ENCODE data around the gene OCA2. TPM values are rescaled to one million over a fixed set of nuclear protein-coding genes. Genes with fewer than 3 reads are reported as not detected.

Gene OCA2
- total and polyA plus RNA-seq, 2 of the 8 experiments (the other 6 are each of a cell fraction or from before 2014, with no cell fraction given): 0.20 TPM

DNA sequence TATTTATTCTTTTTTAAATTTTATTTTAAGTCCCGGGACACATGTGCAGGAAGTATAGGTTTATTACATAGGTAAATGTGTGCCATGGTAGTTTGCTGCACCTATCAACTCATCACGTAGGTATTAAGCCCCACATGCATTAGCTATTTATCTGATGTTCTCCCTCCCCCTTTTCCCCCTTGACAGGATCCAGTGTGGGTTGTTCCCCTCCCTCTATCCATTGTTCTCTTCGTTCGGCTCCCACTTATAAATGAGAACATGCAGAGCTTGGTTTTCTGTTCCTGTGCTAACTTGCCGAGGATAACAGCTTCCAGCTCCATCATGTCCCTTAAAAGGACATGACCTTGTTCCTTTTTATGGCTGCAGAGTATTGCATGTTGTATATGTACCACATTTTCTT is 220.3 kb downstream of the OCA2 start (continued):
- TF ChIP-seq, protein P1, sequence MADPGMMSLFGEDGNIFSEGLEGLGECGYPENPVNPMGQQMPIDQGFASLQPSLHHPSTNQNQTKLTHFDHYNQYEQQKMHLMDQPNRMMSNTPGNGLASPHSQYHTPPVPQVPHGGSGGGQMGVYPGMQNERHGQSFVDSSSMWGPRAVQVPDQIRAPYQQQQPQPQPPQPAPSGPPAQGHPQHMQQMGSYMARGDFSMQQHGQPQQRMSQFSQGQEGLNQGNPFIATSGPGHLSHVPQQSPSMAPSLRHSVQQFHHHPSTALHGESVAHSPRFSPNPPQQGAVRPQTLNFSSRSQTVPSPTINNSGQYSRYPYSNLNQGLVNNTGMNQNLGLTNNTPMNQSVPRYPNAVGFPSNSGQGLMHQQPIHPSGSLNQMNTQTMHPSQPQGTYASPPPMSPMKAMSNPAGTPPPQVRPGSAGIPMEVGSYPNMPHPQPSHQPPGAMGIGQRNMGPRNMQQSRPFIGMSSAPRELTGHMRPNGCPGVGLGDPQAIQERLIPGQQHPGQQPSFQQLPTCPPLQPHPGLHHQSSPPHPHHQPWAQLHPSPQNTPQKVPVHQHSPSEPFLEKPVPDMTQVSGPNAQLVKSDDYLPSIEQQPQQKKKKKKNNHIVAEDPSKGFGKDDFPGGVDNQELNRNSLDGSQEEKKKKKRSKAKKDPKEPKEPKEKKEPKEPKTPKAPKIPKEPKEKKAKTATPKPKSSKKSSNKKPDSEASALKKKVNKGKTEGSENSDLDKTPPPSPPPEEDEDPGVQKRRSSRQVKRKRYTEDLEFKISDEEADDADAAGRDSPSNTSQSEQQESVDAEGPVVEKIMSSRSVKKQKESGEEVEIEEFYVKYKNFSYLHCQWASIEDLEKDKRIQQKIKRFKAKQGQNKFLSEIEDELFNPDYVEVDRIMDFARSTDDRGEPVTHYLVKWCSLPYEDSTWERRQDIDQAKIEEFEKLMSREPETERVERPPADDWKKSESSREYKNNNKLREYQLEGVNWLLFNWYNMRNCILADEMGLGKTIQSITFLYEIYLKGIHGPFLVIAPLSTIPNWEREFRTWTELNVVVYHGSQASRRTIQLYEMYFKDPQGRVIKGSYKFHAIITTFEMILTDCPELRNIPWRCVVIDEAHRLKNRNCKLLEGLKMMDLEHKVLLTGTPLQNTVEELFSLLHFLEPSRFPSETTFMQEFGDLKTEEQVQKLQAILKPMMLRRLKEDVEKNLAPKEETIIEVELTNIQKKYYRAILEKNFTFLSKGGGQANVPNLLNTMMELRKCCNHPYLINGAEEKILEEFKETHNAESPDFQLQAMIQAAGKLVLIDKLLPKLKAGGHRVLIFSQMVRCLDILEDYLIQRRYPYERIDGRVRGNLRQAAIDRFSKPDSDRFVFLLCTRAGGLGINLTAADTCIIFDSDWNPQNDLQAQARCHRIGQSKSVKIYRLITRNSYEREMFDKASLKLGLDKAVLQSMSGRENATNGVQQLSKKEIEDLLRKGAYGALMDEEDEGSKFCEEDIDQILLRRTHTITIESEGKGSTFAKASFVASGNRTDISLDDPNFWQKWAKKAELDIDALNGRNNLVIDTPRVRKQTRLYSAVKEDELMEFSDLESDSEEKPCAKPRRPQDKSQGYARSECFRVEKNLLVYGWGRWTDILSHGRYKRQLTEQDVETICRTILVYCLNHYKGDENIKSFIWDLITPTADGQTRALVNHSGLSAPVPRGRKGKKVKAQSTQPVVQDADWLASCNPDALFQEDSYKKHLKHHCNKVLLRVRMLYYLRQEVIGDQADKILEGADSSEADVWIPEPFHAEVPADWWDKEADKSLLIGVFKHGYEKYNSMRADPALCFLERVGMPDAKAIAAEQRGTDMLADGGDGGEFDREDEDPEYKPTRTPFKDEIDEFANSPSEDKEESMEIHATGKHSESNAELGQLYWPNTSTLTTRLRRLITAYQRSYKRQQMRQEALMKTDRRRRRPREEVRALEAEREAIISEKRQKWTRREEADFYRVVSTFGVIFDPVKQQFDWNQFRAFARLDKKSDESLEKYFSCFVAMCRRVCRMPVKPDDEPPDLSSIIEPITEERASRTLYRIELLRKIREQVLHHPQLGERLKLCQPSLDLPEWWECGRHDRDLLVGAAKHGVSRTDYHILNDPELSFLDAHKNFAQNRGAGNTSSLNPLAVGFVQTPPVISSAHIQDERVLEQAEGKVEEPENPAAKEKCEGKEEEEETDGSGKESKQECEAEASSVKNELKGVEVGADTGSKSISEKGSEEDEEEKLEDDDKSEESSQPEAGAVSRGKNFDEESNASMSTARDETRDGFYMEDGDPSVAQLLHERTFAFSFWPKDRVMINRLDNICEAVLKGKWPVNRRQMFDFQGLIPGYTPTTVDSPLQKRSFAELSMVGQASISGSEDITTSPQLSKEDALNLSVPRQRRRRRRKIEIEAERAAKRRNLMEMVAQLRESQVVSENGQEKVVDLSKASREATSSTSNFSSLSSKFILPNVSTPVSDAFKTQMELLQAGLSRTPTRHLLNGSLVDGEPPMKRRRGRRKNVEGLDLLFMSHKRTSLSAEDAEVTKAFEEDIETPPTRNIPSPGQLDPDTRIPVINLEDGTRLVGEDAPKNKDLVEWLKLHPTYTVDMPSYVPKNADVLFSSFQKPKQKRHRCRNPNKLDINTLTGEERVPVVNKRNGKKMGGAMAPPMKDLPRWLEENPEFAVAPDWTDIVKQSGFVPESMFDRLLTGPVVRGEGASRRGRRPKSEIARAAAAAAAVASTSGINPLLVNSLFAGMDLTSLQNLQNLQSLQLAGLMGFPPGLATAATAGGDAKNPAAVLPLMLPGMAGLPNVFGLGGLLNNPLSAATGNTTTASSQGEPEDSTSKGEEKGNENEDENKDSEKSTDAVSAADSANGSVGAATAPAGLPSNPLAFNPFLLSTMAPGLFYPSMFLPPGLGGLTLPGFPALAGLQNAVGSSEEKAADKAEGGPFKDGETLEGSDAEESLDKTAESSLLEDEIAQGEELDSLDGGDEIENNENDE (IDR thresholded peaks at IDR 0.05; ENCODE audit: insufficient replicate concordance, low read length): no peak
- TF ChIP-seq SIX5 (IDR thresholded peaks at IDR 0.05; ENCODE audit: low read depth, low read length): no peak

Measured in H1 (cell line).